Hypothalamus (tissue), 51 donors: ENCODE measurements around the gene ZNF133.
"Not testable (repeated sequence)": the region's sequence is repeated elsewhere in the genome, so short reads cannot be mapped to it uniquely, and the experiment has no call there.

Experiments
- DNase-seq, 51 donors: peaks; one replicate each; lab custom pipeline; 2025; lab: John Stamatoyannopoulos, UW

Gene ZNF133

DNA sequence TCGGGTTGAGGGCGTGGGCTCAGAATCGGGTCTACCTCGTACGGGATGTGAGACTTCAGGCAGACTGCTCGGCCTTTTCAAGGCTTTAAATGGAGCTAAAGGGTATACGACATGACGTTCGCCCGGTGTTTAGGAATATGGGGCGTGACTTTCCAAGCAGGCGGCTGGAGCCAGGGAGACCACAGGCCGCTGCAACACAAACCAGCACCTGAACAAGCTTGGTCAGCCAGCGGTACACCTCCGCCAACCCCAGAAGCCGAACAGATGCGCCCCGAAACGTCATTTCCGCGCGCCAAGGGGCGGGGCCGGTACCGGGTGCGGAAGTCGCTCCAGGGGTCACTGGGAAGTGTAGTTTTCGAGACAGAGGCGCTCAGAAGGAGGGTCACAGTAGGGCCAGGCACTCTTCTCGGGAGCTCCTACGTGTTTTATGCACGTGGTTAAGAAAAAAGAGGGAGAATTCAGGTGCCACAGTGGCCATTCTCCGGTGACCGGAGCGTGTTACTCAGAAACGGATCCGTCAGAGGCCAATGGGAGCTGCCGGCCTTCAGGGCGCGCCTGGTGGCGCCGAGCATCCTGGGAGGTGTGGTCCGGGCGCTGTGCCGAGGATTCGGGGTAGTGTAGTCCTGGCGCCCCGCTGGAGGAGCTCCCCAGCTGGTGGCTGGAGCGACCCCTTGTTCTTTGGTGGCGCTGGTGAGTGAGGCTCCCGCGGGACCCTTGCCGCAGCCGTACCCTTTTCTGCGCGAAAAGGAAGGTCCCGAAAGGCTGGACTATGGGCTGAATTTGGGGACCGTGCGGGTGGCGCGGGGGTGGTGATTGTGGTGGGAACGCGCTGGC is at the start of gene ZNF133:
ZNF133 (plus strand) TSS at position 613 of the 834 bp plus-strand sequence. CDS start 17,160 bp downstream, outside the sequence.
- peak; percentile 79 to 100 (median 95) for DNase-seq

DNA sequence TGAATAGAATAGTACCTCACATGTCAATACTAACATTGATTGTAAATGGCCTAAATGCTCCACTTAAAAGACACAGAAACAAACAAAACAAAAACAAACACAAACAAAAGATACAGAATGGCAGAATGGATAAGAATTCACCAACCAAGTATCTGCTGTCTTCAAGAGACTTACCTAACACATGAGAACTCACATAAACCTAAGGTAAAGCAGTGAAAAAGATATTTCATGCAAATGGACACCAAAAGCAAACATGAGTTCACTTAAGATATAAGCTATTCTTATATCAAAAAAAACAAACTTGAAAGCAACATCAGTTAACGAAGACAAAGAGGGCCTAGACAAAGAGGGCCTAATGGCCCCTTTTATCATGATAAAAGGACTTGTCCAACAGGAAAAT is 47.3 kb upstream of the ZNF133 start:
- no peak for DNase-seq

- no peak for DNase-seq
Measured at GRCh38 chr20:18243802-18244201, 44.5 kb upstream of the ZNF133 start.

DNA sequence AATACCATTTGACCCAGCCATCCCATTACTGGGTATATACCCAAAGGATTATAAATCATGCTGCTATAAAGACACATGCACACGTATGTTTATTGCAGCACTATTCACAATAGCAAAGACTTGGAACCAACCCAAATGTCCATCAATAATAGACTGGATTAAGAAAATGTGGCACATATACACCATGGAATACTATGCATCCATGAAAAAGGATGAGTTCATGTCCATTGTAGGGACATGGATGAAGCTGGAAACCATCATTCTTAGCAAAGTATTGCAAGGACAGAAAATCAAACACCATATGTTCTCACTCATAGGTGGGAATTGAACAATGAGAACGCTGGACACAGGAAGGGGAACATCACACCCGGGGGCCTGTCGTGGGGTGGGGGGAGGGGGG is 39.8 kb upstream of the ZNF133 start:
- not testable (repeated sequence) for DNase-seq

DNA sequence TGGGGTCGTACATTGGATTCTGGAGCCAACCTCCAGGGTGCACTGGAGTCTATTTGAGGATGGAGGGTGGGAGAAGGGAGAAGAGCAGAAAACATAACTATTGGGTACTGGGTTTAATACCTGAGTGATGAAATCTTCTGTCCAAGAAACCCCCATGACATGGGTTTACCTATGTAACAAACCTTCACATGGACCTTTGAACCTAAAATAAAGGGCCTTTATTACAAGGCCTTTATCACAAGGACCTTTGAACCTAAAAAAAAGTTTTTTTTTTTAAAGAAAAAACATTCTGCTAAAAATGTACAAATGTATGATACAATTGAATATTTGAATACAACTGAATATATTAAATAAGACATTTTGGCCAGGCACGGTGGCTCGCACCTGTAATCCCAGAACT is 38.1 kb upstream of the ZNF133 start:
- no peak for DNase-seq

GRCh38 chr20:18252597-18253451 is 35.5 kb upstream of the ZNF133 start:
- no peak for DNase-seq

GRCh38 chr20:18254615-18255014 is 33.7 kb upstream of the ZNF133 start:
- no peak for DNase-seq

- DNase-seq = no peak
Measured at GRCh38 chr20:18255526-18255925, 32.8 kb upstream of the ZNF133 start.

- no peak for DNase-seq
Measured at GRCh38 chr20:18256440-18257090, 31.8 kb upstream of the ZNF133 start.

DNA sequence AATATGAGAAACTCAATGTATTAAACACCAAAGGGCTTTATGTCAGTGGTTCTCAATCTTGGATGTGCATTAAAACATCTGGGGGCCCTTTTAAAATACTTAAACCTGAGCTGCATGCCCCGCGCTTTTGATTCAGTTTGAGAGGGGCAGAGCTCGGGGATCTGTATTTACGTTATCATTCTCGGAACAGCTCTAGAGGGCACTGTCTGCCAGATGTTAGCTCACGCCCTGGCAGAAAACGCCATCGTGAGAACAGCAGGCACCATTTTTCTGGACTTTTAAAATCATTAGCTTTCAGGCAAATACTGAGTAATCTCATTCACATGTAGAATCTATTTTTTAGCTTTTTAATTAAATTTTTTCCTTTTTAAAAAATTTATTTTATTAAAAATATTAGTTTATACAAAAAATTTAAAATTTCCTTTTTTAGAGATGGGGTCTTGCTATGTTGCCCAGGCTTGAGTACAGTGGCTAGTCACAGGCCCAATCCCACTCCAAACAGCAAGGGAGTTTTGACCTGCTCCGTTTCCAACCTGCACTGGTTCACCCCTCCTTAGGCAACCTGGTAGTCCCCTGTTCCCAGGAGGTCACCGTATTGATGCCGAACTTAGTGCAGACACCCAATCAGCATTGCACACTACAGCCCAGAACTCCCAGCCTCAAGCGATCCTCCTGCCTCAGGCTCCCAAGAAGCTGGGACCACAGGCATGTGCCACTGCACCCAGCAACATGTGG is 30.0 kb upstream of the ZNF133 start:
- DNase-seq = peak in 1 of 51 donors; percentile 12

DNA sequence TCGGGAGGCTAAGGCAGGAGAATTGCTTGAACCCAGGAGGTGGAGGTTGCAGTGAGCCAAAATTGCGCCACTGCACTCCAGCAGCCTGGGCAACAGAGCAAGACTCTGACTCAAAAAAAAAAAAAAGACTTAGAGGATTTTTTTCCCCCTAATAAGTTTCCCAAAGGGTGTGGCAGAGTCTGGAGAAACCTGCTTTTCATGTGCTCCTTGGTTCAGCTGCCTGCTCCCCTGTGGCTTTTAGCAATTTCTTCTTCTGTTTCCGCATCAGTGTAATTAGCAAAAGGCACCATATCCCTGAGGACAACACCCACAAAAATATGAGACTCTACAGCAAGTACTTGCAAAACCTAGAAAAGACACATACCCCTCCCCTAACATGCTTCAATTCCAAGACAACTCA is 28.6 kb upstream of the ZNF133 start:
- DNase-seq = no peak

DNA sequence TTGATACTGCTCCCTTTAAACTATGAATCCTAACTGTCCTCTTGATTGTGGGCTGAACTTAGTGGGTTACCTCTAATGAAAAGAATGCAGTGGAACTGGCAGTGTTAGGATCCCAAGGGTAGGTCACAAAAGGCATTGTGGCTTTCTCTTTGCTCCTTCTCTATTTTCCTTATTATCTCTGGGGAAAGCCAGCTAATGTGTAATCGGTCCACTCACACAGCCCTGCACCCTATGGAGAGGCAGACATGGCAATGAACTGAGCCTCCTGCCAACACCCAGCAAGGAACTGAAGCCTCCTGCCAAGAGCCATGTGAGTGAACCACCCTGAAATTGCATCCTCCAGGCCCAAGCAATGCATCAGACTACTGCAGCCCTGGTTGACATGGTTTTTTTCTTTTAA is 24.6 kb upstream of the ZNF133 start:
- DNase-seq = no peak

- DNase-seq = no peak
Measured at GRCh38 chr20:18265441-18265840, 22.9 kb upstream of the ZNF133 start.

- DNase-seq = no peak
Measured at GRCh38 chr20:18266282-18266681, 22.0 kb upstream of the ZNF133 start.

DNA sequence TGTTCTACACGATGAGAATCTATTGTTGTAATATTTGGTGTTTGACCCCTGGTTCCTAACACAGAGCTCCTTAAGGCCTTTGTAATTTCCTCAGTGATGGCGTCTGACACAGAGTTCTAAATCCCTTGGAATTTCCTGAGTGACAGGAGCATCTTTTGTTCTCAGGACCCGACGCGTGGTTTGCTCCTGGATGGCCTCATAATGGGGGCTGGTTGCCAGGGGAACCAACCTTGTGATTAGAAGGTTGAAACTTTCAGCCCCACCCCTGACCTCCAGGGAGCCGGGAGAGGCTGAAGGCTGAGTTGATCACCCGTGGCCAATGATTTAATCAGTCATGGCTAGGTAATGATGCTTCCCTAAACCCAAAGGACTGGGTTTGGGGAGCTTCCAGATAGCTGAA is 20.5 kb upstream of the ZNF133 start:
- no peak for DNase-seq

GRCh38 chr20:18271160-18271559 is 17.2 kb upstream of the ZNF133 start:
- DNase-seq = no peak

- no peak for DNase-seq
Measured at GRCh38 chr20:18272451-18272850, 15.9 kb upstream of the ZNF133 start.

DNA sequence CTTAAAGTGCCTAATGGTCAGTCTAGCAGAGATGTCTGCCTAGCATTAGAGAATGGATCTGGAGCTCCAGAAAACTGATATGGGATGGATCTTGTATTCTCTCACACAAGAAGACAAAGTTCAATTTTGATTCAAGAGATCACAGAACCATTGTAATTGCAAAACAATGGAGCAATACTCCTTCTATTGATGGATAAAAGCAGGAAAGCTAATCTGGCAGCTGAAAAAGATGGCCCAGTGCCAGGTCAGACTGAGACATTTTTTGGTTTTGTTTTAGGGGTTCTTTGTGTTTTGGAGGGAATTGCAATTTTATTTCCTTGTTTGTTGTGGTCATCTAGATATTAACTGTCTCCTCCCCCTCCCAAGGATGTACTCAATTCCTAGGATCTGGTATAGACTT is 14.6 kb upstream of the ZNF133 start:
- DNase-seq = peak in 8 of 51 donors; percentile 2 to 32 (median 12)

DNA sequence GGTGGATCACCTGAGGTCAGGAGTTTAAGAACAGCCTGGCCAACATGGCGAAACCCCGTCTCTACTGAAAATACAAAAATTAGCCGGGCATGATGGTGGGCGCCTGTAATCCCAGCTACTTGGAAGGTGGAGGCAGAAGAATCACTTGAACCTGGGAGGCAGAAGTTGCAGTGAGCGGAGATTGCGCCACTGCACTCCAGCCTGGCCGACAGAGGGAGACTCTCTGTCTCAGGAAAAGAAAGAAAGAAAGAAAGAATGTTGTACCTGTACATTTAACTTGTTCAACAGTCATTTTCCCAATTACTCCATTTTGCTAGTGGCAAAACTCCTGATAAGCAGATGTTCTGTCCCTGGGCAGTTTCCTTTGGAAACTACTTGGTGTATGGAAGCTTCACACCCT is 12.4 kb upstream of the ZNF133 start:
- DNase-seq = not testable (repeated sequence)

DNA sequence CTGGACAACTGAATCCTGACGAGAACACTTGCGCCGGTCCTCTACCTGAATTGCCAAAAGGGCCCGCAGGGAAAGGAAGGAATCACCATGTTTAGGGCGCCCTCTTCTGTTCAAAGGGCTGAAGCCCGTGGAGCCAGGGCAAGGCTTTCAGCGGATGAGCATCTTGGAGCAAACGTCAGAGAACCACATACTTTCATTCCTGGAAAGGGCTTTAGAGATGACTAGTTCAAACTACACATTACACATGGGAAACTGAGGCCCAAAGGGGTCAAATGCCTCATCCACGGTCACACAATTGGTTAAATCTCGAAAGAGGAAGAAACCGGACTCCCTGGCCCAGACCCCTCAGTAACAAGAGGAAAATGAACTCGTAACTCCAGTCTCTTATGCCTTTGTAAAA is 11.5 kb upstream of the ZNF133 start:
- peak in 42 of 51 donors; percentile 3 to 76 (median 30) for DNase-seq
